Measurements from ENCODE around the gene TMEM204.

DNA sequence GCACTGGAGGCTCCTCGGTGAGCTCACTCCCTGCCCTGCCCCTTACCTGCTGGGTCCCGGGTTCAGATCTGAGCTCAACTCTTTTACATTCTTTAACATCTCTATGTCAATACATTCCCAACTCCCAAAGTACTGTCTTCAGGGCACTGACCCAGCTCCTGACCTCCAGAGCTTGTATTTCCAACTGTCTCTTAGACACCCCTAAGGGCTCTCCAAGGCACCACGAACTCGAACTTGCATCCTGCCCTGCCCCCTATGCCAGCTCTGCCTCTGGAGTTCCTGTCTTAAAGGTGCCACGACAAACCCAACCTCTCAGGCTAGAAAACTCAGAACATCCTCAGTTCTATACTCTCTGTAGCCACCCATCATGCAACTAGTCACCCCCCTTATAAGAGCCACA is 39.8 kb downstream of the TMEM204 start:
- TF ChIP-seq POLR2A (IDR thresholded peaks at IDR 0.05), result no peak
- TF ChIP-seq, protein P1, sequence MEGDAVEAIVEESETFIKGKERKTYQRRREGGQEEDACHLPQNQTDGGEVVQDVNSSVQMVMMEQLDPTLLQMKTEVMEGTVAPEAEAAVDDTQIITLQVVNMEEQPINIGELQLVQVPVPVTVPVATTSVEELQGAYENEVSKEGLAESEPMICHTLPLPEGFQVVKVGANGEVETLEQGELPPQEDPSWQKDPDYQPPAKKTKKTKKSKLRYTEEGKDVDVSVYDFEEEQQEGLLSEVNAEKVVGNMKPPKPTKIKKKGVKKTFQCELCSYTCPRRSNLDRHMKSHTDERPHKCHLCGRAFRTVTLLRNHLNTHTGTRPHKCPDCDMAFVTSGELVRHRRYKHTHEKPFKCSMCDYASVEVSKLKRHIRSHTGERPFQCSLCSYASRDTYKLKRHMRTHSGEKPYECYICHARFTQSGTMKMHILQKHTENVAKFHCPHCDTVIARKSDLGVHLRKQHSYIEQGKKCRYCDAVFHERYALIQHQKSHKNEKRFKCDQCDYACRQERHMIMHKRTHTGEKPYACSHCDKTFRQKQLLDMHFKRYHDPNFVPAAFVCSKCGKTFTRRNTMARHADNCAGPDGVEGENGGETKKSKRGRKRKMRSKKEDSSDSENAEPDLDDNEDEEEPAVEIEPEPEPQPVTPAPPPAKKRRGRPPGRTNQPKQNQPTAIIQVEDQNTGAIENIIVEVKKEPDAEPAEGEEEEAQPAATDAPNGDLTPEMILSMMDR (IDR thresholded peaks at IDR 0.05), result no peak
